ENCODE data around the gene TSPAN18.

The TSPAN18 gene

DNA sequence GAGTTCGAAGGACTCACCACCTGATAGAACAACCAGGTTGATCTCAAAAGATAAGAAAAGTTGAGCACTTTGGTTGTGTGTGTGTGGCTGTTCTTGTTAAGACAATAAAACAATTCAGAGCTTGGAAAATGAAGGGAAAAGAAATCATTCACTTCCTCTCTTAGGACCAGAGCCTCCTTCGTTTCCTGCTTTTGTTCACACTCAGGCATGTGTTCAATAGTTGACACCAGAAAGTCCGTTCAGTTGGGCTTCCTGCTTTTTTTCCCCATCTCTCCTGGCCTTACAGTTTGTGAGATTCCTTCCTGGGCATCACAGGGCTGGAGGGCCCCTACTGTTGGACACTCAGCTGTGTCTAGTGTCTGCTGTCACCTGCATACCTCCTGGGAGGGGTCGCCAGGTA, 48.0 kb downstream of the TSPAN18 start:
- in situ Hi-C loops (cut with HindIII; ENCODE audit: low sequenced_read_pairs): loop anchor here (25.0 kb wide), 1 partner anchor 137 kb away; no protein-coding TSS in a partner anchor

DNA sequence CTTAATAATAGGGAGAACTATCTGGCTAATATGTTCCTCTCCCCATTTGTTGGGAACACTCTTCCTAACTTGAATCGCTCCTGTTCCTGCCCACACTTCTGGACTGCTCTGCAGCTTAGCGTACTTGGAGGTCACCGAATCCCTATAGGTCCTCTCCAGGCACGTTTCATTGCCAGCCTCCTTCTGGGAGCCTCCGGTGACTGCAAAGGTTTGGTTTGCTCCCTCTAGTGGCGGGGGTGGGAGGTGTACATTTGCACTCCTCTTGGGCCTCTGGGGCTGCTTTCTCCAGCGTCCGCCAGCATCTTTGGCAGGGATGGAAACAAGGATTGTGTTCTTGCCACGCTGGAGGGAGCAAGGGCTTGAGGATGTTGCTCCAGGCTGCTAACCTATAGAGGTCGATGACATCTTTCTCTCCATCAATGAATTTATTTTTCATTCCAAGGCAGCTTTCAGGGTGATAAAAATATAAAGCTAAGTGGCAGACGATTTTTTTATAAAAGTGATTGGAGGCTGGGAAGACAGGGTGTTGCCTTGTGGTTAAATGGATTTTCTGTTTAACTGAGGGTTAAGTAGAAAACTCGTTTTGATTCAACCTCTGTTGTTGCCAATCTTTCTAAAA, 48.7 kb downstream of the TSPAN18 start:
- in situ Hi-C loops (cut with HindIII; ENCODE audit: low sequenced_read_pairs): no loop called here

DNA sequence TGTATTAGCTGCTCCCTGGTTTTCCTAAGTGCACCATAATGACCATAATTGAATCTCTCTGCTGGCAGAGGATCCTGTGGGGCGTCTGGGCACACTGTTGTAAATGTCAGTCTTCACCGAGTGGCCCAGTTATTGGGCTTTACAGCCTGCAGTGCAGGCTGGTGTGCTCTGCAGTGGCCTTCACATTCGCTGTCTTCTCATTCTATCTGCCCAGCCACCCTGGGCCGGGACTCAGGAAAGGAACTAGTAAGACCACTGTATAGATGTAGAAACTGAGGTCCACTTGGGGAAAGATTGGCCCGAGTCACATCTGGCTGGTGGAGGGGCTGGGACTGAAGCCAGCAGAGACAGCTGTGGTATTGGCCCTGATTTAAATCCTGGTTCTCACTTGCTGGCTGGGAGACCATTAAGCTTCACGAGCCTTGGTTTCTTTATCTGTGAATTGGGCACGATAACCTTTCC, 49.3 kb downstream of the TSPAN18 start:
- in situ Hi-C loops (cut with HindIII; ENCODE audit: low sequenced_read_pairs): no loop called here

DNA sequence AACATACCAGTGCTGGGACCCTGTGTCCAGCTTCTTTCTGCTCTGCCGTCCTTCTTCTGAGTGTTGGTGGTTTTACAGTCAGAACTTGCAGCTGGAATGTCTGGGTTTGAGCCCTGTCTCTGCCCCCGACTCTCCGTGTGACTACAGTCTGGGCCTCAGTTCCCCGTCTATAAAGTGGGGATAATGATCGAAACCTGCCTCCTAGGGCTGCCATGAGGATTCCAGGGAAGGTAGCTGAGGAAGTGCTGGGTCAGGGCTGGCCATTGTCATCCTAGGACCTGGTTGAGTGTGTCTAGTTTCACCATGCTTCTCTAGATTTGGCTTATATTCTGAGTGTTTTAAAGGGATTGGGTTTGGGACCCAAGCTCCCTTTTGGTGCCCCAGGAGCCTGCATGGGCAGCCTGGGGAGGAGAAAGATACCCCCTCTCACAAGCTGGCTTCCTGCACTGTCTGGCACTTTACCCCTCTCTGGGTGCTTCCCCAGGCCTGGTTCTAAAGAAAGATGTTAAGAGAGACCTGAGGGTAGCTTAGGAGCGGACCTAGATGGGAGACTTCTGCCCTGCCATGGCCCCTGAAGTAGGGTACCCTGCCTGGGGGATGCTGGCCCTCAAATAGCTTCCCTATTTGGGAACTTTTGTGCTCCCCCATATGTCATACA, 49.9 kb downstream of the TSPAN18 start:
- in situ Hi-C loops (cut with HindIII; ENCODE audit: low sequenced_read_pairs): no loop called here

DNA sequence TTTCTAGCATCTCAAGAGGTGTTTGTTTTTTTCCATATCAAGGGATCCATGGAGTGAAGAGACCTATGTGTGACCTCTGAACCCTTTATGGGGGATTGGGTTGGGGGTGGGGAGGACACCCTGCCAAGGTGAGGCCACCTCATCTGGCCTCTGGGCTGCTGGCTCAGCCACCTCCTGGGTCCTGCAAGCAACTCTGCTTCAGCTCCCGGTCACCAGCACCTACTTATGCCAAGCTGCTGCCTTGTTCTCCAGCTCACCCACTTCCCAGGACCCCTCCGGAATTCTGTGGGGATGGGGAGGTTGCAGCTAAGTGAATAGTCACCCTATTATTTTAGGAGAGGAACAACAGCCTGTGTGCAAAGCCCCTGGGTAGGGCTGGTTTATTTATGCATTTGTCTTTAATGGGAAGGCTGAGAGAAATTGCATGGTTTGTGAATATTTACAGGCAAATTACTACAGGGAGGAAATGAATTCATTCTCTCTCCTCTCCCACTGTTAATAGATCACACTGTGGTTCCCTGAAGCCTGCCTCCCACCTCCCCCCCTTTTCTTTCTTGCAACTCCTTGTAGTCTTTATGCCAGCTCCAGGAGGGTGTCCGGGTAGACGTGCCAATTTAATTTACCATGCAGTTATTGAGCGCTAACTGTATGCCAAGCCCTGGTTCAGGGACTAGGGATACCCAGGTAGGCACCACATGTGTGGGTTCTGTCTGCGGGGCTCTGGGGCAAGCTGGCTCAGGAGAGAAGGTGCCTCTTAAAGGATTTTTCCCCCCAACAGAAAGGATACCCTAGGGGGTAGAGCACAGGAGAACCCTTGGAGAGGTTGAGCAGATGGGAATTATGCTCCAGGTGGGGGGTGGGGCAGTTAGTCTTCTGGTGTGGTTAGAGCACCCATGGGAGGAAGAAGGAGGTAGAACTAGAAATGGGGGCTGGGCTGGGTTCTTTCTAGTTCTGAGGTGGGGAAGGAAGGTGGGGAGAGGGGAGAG, 50.7 kb downstream of the TSPAN18 start:
- in situ Hi-C loops (cut with HindIII; ENCODE audit: low sequenced_read_pairs): no loop called here

DNA sequence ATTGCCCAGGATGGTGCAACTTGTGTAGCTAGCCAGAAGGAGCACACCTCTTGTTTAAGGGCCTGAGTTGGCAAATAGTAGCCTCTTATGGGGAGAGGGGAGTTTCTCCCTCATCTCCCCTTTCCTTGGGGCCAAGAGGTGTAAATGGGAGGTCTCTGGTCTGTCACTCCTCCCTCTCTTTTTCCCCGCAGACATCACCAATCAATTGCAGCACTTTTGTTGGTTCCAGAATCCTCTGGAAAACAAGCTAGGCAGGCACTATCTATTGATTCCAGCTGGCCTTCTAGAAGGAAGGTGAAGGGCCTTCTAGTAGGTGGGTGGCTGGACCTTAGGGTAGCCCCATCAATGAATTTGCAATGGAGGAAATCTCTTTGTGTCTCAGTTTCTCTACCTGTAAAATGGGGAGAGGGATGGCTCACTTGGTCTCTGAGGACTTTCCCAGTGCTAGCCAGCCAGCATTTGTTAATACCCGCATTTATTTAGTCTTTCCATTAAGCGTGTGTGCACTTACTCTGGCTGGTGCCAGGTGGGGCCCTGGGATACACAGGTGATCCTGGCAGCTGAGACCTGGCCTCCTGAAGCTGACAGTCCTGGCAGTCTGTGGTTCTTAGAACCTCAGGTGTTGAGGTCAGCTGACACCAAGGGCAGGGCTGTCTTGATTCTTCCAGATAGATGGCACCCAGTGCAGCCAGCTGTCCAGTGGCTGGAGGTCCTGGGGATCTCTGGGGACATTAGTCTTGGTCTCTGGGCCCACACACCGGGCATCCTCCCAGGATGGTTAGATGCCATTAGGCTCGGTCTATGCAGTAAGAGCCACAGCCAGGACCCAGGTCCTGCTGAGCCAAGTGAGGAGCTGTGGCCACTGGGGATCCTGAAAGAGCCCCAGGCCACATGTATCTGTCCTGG, 51.7 kb downstream of the TSPAN18 start:
- in situ Hi-C loops (cut with HindIII; ENCODE audit: low sequenced_read_pairs): no loop called here

DNA sequence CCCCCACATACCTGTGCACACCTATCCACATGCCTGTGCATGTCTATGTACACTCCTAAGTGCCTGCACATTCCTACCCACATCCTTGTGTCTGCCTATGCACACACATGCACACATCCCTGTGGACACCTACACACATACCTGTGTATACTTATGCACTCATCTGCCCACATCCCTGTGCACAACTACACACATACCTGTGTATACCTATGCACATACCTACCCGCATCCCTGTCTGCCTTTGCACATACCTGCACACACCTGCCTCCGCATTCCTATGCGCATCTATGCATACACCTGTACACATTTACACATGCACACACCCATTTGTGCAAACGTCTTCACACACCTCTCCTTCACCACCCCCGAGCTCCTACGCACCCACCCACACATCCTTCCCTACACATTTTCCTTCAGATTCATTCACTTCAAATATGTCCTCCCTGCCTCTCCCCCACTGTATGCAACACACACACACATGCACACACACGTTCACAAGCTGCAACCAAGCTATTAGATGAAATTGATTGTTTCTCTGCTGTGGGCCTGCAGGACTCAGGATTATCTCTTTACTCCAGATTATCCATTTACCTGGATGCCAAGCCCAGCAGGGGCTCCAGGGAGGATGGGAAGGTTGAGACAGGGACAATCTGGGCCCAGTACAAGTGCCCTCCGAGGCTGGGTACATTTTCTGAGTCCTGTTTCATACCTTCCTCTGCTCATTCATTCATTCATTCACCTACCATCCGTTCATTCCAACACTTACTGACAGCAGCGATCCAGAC, 53.2 kb downstream of the TSPAN18 start:
- in situ Hi-C loops (cut with HindIII; ENCODE audit: low sequenced_read_pairs): no loop called here

DNA sequence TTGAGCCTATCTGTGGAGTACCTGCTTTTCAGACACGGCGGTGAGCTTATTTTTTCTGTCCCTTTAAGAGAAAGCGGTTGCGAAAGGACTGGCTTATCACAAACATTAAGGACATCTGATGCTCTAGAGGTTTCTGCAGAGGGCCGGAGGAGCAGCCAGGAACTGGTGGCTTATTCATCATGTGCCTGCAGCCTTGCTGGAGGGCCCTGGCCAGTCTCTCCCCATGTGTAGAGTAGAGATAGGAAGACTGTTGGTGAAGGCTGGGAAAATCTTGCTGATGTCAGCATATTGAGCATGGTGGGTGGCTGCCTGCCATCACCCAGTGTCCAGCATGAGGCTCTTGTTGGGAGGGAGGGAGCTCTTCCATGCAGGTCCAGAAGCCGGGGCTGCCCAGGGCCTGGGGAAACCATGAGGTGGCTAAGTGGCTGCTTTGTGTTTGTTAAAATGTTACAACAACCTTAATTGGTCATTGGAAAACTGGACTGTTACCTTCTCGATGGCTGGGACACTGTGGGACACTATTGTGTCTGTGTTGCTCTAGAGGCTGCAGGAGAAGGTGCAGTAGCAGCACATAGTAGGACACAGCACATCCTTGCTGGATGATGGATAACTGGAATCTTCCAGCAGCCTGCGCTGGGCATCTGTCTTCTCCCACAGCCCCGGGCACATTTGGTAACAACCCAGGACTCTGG, 54.3 kb downstream of the TSPAN18 start:
- in situ Hi-C loops (cut with HindIII; ENCODE audit: low sequenced_read_pairs): no loop called here

DNA sequence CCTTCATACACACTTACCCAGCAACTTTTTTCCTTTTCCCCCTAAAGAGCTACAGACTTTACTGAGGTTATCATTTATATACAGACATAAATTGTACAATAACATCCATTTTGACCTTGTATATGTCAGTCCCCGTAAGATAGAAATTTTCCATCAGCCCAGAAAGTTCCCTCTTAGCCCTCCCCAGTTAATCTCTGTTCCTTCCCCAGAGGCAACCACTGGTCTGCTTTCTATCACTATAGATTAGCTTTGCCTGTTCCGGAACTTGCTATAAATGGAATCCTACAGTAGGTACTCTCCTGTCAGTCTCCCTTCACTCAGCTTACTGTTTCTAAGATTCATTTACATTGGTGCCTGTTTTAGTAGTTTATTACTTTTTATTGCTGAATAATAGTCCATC, 54.9 kb downstream of the TSPAN18 start:
- in situ Hi-C loops (cut with HindIII; ENCODE audit: low sequenced_read_pairs): no loop called here

DNA sequence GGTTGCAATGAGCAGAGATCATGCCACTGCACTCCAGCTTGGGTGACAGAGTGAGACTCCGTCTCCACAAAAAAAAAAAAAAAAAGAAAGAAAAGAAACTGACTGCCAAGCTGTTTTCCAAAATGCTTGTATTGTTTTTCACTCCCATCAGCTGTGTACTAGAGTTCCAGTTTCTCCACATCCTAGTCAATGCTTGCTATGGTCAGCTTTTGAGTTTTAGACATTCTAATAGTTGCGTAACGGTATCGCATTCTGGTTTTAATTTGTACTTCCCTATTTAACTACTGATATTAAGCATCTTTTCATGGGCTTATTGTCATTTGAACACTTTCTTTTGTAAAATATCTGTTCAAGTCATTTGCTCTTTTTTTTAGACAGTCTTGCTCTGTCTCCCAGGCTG, 55.7 kb downstream of the TSPAN18 start:
- in situ Hi-C loops (cut with HindIII; ENCODE audit: low sequenced_read_pairs): no loop called here

DNA sequence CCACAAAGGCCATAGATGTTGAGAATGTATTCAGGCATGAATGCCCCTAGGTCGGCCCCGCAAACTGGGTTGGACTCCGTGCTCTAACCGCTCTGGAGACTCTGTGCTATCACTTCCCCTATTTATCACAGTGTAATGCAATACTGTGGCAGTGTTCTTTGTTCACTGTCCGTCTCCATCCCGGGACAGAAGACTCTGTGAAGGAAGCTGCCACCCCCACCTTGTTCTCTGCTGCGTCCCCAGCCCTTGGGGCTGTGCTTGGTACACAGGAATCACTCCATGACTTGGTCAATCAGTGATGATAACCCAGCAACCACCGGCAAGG, 57.6 kb downstream of the TSPAN18 start:
- in situ Hi-C loops (cut with HindIII; ENCODE audit: low sequenced_read_pairs): no loop called here

DNA sequence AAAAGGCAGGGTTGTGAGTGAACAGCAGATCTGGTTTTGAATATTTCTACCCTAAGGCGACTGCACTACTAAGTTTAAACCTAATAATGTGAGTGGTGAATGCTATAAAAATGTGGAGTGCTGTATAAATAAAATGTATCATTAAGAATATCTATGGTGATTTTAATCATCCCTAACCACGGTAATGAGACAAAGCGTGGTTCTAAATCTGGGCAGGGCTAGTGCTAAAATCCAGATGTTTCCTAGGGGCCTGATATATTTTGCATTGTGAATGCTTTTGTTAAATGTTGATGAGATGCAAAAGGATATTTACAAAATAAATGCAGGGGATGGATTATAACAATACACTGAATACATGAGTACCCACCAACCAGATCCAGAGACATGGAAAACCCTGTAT, 58.1 kb downstream of the TSPAN18 start:
- in situ Hi-C loops (cut with HindIII; ENCODE audit: low sequenced_read_pairs): no loop called here

DNA sequence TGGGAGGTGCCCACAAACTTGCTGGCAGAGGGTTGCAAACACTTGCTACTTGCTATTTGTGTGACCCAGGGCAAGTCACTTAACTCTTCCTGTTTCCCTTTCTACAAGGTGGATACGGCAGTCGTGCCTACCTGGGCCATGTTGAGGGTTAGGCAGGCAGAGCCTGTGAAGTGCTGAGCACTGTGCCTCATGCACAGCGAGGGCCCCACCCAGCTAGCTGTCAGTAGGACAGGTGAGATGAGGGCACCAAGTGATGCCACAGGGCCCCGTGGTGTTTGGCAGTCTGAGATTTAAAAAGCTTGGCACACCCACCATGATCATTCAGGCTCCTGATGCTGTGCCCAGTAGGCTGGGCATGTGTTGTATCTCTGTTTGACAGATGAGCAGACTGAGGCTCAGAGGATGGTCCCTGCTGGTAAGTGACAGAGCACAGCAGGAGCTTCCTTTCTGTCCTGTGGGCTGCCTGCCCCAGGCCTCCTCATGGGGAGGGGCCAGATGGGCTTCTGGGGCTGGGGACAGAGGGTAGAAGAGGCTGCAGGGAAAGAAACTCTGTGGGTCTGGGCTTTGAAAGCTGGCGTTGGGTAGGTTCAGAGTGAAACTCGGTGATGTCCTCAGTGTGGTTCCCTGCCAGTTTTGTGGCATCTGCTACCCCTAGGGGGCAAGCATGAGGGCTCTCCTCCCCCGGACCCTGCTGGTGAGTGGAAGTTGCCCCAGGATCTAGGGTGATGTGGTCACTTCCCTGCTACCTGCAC, 59.3 kb downstream of the TSPAN18 start:
- in situ Hi-C loops (cut with HindIII; ENCODE audit: low sequenced_read_pairs): no loop called here

DNA sequence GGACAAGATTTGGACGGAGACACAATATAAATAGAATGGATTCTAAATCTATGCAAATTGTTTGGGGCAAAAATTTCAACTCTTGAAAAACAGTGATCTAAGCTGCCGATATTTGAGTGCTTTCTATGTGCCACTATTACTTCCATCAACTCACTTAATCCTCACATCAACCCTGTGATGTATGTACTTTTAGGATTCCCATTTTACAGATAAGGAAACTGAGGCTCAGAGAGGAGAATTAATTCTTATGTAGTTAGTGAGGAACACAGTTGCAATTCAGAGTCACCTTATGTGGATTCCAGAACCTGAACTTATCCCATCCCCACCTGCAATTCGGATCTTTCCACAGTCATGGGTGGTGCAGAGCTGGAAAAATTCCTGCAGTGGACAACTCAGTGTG, 60.3 kb downstream of the TSPAN18 start:
- in situ Hi-C loops (cut with HindIII; ENCODE audit: low sequenced_read_pairs): no loop called here

DNA sequence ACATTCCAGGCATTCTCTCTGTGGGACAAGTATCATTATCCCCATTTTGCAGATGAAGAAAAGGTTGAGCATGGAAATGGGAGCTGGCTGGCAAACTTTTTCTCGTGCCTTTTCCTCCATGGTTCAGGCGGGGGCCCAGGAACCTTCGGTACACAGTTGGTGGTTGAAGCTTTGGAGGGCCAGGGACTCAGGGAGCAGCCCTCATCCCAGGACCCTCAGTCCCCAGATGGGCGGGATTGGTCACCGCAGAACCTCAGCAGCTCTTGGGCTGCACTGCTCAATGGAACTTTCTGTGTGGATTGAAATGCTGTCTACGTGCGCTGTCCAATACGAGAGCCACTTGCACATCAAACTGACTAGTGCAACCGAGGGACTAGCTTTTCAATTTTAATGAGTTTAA, 61.2 kb downstream of the TSPAN18 start:
- in situ Hi-C loops (cut with HindIII; ENCODE audit: low sequenced_read_pairs): no loop called here

DNA sequence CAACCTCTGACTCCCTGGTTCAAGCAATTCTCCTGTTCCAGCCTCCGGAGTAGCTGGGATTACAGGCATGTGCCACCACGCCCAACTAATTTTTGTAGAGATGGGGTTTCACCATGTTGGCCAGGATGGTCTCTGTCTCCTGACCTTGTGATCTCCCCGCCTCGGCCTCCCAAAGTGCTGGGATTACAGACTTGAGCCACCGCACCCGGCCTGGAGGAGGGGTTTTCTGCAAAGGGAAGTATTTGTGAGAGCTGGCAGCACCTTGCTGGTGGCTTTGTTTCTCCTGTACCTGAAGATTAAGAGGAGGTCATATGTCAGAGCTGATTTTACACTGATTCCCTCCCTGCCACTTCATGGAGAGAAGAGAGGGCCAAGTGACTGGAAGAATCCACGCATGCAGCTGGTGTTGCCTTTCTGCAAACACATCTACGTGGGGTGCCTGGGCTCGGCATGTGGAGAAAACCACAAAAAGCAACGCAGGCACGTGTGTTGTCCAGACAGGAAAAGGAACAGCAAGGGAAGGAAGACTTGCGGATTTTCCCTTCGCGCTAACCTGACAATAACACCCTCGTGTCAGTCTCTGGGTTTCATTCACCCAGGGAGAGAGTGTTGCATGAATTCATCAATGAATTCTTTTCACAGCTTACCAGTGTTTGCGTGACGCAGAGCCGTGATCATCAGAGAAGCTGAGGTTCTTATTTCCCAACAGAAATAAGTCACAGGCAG, 61.9 kb downstream of the TSPAN18 start:
- in situ Hi-C loops (cut with HindIII; ENCODE audit: low sequenced_read_pairs): no loop called here

DNA sequence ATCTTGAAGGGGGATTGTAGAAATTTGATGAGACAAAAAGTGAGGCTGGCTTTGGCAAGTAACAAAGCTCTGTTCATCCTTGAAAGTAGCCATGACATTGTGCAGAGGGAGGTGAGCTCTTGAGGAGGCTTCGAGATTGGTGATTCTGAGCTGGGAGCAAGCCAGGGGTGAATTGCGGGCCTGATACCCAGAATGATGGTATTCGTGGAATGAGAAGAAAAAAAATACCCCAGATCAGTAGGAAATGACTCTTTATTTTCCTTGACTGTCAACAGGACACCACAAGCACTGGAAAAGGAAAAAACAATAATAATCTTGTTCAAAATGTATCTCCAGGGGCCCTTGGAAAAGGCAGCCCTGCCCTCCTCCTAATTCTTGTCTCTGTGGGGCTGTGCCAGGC, 62.7 kb downstream of the TSPAN18 start:
- in situ Hi-C loops (cut with HindIII; ENCODE audit: low sequenced_read_pairs): no loop called here

DNA sequence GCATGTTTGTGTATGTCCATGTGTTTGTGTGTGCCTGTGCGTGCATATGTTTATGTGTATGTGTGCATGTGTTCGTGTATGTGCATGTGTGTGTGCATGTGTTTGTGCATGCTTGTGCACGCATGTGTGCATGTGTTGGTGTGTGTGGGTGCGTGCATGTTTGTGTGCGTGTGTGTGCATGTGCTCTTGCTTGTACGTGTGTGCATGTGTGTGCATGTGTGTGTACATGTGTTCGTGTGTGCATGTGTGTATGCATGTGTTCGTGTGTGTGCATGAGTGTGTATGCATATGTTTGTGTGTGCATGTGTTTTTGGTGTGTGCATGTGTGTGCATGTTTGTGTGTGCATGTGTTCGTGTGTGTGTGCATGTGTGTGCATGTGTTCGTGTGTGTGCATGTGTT, 63.4 kb downstream of the TSPAN18 start:
- in situ Hi-C loops (cut with HindIII; ENCODE audit: low sequenced_read_pairs): no loop called here
